DOHH2 (cell line): ENCODE results near the gene HIPK1.

Source experiments
- H3F3A ChIP-seq: fragments of 200-600 bp; sonication (generic), shearing (Covaris generic); 2 replicates; pipeline ENCODE4 v1.6.0; 2016; ENCODE audit warnings: antibody characterized with exemption, mild to moderate bottlenecking; ENCODE audit not compliant: control insufficient read depth, insufficient read depth
- H3K27ac ChIP-seq: fragments of 200-600 bp; sonication (generic); 2 replicates; pipeline ENCODE4 v1.5.1; 2014; ENCODE audit warnings: low read depth, mild to moderate bottlenecking, low read length, moderate library complexity
- H3K27me3 ChIP-seq: fragments of 200-600 bp; sonication (generic); 2 replicates; pipeline ENCODE4 v1.6.1; 2014; ENCODE audit warnings: mild to moderate bottlenecking, low read length, mixed read lengths; ENCODE audit not compliant: control insufficient read depth
- H3K36me3 ChIP-seq: fragments of 200-600 bp; sonication (generic); 2 replicates; pipeline ENCODE4 v1.6.1; 2014; ENCODE audit warnings: mild to moderate bottlenecking, low read length, moderate library complexity, mixed read lengths; ENCODE audit not compliant: control insufficient read depth
- H3K4me1 ChIP-seq: fragments of 200-600 bp; sonication (generic); 2 replicates; pipeline ENCODE4 v1.6.1; 2014; ENCODE audit warnings: mild to moderate bottlenecking, low read length, mixed read lengths; ENCODE audit not compliant: control insufficient read depth
- H3K4me2 ChIP-seq: fragments of 200-600 bp; sonication (generic); 2 replicates; pipeline ENCODE4 v1.6.0; 2014; ENCODE audit warnings: mild to moderate bottlenecking, low read length, moderate library complexity
- H3K4me3 ChIP-seq: fragments of 200-600 bp; sonication (generic); 2 replicates; pipeline ENCODE4 v1.5.1; 2014; ENCODE audit warnings: mild to moderate bottlenecking, low read length, mixed read lengths
- H3K79me2 ChIP-seq: fragments of 200-600 bp; sonication (generic); 2 replicates; pipeline ENCODE4 v1.6.1; 2014; ENCODE audit warnings: mild to moderate bottlenecking, low read length, mixed read lengths; ENCODE audit not compliant: control insufficient read depth
- H3K9me2 ChIP-seq: fragments of 200-600 bp; sonication (generic); replicated peaks from 2 replicates; pipeline ENCODE4 v1.6.1; 2014; ENCODE audit warnings: mild to moderate bottlenecking, low read length, mixed read lengths; ENCODE audit not compliant: control insufficient read depth
- H3K9me3 ChIP-seq: fragments of 200-600 bp; sonication (generic); 2 replicates; pipeline ENCODE4 v1.6.1; 2014; ENCODE audit warnings: antibody characterized with exemption, low read length, mixed read lengths; ENCODE audit not compliant: control insufficient read depth, insufficient read depth
- H4K20me1 ChIP-seq: fragments of 200-600 bp; sonication (generic); 2 replicates; pipeline ENCODE4 v1.6.0; 2014; ENCODE audit warnings: low read depth, mild to moderate bottlenecking, antibody characterized with exemption, low read length, moderate library complexity; ENCODE audit not compliant: control insufficient read depth, insufficient read depth
- EZH2phosphoT487 ChIP-seq: fragments of 200-600 bp; sonication (generic); IDR thresholded peaks from 2 replicates; pipeline ENCODE4 v1.6.1; 2017; ENCODE audit warnings: borderline replicate concordance, mild to moderate bottlenecking, antibody characterized with exemption, low read length, moderate library complexity, mixed read lengths
- TF ChIP-seq, protein P1 (sequence below): fragments of 200-600 bp; sonication (generic); IDR thresholded peaks from one replicate; pipeline ENCODE4 v1.5.1; 2014; ENCODE audit warnings: antibody characterized with exemption, mild to moderate bottlenecking, low read depth, low read length; ENCODE audit not compliant: poor library complexity, severe bottlenecking

Gene HIPK1

DNA sequence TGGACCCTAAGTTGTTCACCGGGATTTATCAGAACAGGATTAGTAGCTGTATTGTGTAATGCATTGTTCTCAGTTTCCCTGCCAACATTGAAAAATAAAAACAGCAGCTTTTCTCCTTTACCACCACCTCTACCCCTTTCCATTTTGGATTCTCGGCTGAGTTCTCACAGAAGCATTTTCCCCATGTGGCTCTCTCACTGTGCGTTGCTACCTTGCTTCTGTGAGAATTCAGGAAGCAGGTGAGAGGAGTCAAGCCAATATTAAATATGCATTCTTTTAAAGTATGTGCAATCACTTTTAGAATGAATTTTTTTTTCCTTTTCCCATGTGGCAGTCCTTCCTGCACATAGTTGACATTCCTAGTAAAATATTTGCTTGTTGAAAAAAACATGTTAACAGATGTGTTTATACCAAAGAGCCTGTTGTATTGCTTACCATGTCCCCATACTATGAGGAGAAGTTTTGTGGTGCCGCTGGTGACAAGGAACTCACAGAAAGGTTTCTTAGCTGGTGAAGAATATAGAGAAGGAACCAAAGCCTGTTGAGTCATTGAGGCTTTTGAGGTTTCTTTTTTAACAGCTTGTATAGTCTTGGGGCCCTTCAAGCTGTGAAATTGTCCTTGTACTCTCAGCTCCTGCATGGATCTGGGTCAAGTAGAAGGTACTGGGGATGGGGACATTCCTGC lies 46.2 kb downstream of the HIPK1 start:
- peaks cover 10% of the 10 kb centered on the region for H3F3A ChIP-seq
- peaks cover 10% of the 10 kb centered on the region for H3K4me1 ChIP-seq
- H3K4me2 ChIP-seq, result no peak overlapping the region
- TF ChIP-seq EZH2phosphoT487, result no peak
- TF ChIP-seq, protein P1, sequence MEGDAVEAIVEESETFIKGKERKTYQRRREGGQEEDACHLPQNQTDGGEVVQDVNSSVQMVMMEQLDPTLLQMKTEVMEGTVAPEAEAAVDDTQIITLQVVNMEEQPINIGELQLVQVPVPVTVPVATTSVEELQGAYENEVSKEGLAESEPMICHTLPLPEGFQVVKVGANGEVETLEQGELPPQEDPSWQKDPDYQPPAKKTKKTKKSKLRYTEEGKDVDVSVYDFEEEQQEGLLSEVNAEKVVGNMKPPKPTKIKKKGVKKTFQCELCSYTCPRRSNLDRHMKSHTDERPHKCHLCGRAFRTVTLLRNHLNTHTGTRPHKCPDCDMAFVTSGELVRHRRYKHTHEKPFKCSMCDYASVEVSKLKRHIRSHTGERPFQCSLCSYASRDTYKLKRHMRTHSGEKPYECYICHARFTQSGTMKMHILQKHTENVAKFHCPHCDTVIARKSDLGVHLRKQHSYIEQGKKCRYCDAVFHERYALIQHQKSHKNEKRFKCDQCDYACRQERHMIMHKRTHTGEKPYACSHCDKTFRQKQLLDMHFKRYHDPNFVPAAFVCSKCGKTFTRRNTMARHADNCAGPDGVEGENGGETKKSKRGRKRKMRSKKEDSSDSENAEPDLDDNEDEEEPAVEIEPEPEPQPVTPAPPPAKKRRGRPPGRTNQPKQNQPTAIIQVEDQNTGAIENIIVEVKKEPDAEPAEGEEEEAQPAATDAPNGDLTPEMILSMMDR, result no peak
- no peaks in the 10 kb centered on the region for H3K9me3 ChIP-seq
- H3K4me3 ChIP-seq, result no peak overlapping the region
- no peaks in the 10 kb centered on the region for H3K79me2 ChIP-seq
- H3K36me3 ChIP-seq, result peaks cover 34% of the 10 kb centered on the region
- no peaks in the 10 kb centered on the region for H4K20me1 ChIP-seq
- H3K9me2 ChIP-seq, result no peaks in the 10 kb centered on the region
- no peak overlapping the region for H3K27ac ChIP-seq
- no peaks in the 10 kb centered on the region for H3K27me3 ChIP-seq

DNA sequence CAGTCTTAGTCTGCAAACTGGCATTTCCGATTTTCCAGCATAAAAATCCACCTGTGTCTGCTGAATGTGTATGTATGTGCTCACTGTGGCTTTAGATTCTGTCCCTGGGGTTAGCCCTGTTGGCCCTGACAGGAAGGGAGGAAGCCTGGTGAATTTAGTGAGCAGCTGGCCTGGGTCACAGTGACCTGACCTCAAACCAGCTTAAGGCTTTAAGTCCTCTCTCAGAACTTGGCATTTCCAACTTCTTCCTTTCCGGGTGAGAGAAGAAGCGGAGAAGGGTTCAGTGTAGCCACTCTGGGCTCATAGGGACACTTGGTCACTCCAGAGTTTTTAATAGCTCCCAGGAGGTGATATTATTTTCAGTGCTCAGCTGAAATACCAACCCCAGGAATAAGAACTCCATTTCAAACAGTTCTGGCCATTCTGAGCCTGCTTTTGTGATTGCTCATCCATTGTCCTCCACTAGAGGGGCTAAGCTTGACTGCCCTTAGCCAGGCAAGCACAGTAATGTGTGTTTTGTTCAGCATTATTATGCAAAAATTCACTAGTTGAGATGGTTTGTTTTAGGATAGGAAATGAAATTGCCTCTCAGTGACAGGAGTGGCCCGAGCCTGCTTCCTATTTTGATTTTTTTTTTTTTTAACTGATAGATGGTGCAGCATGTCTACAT lies 47.6 kb downstream of the HIPK1 start:
- Histone ChIP-seq H3F3A (peaks cover 10% of the 10 kb centered on the region), H4K20me1 (no peaks in the 10 kb centered on the region), H3K27ac (no peak overlapping the region), H3K27me3 (no peaks in the 10 kb centered on the region), H3K4me3 (no peak overlapping the region), H3K4me2 (no peak overlapping the region), H3K4me1 (peaks cover 10% of the 10 kb centered on the region), H3K9me3 (no peaks in the 10 kb centered on the region), H3K79me2 (no peaks in the 10 kb centered on the region), H3K9me2 (no peaks in the 10 kb centered on the region), H3K36me3 (peaks cover 23% of the 10 kb centered on the region)
- TF ChIP-seq, protein P1, result peak; percentile 46
- TF ChIP-seq EZH2phosphoT487, result no peak

DNA sequence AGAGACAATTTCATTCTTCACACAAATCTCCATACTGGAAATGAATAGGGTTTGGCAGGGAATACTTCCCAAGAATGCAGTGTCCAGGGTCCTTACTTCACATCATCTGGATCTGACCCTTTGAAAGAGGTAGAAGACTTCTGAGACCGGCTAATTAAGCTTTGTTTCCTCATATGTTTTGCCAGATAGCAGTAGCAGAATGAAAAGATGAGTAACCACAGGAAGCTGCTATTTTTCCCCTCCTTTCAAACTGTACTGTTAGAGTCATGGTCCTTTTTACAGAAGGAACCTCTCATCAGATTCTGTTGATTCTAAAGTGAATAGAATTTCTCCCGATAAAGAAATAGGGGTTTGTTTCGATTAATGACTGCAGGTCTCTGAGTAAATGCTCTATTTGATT lies 48.8 kb downstream of the HIPK1 start:
- Histone ChIP-seq H3K27ac (no peak overlapping the region), H3K27me3 (no peaks in the 10 kb centered on the region), H3K4me1 (peaks cover 10% of the 10 kb centered on the region), H3K79me2 (no peaks in the 10 kb centered on the region), H3K9me2 (no peaks in the 10 kb centered on the region), H3K4me3 (no peak overlapping the region), H3F3A (peaks cover 10% of the 10 kb centered on the region), H4K20me1 (no peaks in the 10 kb centered on the region), H3K9me3 (no peaks in the 10 kb centered on the region), H3K4me2 (no peak overlapping the region), H3K36me3 (peaks cover 11% of the 10 kb centered on the region)
- TF ChIP-seq, protein P1, result no peak
- no peak for TF ChIP-seq EZH2phosphoT487
